HG02852 (cell line): ENCODE data around the gene IFNL3.
"Not testable (repeated sequence)": the region's sequence is repeated elsewhere in the genome, so short reads cannot be mapped to it uniquely, and the experiment has no call there.

ENCODE experiments used
- ATAC-seq: cut with Tn5 transposase; IDR thresholded peaks from one replicate; pipeline ENCODE4 v1.9.1; 2021; ENCODE audit warnings: mild to moderate bottlenecking, moderate library complexity; ENCODE audit not compliant: unreplicated experiment

Gene IFNL3

DNA sequence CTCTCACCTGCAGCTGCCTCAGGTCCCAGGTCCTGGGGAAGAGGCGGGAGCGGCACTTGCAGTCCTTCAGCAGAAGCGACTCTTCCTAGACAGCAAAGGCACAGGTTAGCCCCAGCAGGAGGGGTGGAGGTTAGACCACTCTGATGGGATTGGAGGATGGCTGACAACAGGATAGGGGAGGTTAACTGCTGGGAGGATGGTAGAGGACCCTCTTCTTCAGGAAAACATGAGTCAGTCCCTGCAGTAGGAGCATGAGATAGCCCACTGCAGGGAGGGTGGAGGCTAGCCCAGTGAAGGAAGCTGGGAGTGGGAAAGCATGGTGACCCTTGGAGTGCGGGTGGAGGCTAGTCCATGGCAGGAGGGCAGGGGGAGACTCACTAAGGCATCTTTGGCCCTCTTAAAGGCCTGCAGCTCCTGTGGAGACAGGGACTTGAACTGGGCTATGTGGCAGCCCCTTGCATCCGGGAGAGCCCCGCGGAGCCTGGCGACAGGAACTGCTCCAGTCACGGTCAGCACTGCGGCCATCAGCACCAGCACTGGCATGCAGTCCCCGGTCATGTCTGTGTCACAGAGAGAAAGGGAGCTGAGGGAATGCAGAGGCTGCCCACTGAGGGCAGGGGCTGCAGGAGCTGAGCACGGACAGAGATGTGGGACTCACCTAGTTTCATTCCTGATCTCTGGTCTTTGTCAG is at the start of gene IFNL3:
Gene IFNL3, minus strand, starts transcription at position 597 of the 691 bp plus-strand sequence. Its CDS starts 39 bp downstream, at position 558.
- ATAC-seq, result not testable (repeated sequence)

DNA sequence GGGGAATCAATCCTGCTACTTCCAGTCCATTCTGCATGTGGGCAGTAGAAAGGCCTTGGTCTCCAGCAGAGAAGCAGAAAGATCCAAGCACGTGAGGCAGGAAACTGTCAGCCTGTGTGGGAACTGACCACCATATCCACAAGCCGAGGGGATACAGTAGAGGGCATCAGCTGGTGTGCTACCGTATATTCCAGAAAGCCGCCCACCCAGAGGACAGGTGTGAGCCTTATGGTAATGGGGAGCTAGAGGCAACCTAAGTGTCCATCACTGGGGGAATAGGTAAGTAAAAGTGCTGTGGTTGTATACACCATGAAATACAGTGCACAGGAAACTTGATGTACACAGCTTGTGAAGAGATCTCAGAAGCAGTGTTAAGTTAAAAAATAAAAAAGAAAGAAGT is 48.6 kb upstream of the IFNL3 start:
- ATAC-seq, result no peak

DNA sequence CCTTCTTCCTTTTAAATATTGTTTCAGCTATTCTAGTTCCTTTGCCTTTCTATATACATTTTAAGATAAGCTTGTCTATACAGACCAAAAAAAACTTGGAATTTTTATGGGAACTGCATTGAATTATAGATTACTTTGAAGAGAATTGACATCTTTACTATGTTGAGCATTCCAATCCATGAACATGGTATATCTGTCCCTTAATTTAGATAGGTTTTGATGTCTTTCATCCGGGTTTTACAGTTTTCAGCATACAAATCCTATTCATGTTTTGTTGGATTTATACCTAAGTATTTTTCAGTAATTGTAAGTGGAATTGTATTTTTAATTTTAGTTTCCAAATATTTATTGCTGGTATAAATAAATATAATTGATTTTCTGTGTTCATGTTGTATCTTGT is 39.2 kb upstream of the IFNL3 start:
- ATAC-seq, result no peak

DNA sequence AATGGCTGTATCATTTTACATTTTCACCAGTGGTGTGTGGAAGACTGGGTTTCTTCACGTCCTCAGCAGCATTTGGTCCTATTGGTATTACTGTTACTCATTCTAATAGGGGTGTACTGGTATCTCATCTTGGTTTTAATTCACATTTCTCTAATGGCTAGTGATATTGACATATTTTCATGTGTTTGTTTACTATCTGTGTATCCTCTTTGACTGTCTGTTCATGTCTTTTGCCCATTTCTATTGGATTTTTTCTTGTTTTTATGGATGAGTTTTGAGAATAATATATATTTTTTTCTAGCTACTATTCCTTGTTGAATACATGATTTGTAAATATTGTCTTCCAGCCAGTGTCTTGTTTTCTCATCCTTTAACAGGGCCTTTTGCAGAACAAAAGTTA is 37.2 kb upstream of the IFNL3 start:
- ATAC-seq, result no peak

DNA sequence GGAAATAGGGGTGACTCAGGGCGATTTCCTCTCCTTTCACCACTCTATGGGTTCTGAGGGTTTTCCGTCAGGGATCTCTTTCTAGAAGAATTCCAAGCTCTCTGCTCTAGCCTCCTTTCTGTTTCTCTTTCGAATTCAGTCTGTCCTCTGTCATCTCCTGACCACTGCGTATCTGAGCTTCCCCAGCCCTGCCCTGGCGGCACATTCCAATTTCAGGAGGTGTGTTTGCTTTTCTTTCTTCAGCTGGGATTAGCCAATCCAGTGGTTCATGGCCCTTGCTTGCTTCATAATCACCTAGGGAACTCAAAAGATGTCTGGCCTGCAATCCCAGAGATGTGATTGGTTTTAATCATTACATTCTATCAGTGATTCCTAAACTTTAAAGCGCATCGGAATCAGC is 32.8 kb upstream of the IFNL3 start:
- no peak for ATAC-seq

DNA sequence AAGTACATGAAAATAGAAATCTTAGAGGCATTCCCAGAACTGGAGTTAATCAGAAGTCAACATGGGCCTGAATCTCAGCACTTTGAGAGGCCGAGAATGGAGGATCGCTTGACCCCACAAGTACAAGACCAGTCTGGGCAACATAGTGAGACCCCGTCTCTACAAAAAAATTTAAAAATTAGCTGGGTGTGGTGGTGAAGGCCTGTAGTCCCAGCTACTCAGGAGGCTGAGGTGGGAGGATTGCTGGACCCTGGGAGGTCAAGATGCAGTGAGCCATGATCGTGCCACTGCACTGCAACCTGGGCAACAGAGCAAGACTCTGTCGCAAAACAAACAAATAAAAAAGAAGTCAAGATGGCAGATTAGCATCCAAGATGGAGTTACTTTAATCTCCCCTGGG is 31.9 kb upstream of the IFNL3 start:
- ATAC-seq, result no peak

DNA sequence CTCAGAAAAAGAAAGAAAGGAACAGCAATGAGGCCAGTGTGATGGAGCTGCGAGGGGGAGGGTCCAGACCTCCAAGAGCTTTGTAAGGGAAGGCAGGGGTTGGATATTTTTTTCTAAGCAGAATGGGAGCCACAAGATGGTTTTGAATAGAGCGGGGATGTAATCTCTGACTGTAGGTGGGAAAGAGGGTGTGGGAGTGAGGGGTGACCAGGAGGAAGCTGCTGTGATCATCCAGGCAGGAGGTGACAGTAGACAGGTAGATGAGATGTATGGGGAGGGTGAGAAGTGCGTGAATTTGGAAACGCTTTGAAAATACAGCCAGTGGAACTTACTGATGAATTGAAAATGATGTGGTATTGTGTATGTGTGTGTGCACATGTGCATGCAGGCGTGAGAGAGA is 30.8 kb upstream of the IFNL3 start:
- no peak for ATAC-seq

DNA sequence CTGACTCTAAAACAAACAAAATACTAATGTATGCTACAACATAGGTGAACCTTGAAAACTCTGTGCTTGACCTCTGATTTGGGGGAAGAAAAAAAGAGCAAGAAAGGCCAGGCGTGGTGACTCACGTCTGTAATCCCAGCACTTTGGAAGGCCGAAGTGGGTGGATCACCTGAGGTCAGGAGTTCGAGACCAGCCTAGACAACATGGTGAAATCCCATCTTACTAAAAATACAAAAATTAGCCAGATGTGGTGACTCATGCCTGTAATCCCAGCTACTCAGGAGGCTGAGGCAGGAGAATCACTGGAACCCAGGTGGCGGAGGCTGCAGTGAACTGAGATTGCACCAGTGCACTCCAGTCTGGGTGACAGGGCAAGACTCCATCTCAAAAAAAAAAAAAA is 29.1 kb upstream of the IFNL3 start:
- not testable (repeated sequence) for ATAC-seq

DNA sequence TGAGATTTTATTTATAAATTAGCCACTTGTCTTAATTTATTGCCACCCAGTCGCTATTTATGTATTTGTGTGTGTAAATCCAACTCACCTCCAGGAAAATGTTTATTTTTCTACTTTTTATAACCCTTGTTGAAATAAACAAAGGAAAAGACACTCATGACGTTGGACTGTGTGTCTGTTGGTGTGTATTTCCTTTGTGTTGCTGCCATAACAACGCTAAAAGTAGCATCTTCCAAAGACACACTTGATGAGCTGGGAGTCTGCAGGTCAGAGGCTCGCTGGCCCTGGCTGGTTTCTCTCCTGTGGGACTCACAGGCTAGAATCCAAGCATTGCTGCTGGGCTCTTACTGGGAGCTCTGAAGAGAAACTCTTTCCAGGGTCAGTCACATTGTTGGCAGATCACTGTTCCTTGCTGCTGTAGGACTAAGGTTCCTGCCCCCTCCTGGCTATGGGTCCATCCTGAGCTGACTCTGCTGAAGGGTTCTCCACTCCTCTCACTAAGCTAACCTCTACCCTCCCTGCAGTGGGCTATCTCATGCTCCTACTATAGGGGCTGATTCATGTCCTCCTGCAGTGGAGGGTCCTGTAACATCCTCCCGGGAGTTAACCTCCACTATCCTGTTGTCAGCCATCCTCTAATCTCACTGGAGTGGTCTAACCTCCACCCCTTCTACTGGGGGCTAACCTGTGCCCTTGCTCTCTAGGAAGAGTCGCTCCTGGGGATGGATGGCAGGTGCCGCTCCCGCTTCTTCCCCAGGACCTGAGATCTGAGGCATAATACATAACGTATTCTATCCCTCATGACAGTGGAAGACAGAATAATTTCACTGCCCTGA is 25.4 kb upstream of the IFNL3 start:
- no peak for ATAC-seq

DNA sequence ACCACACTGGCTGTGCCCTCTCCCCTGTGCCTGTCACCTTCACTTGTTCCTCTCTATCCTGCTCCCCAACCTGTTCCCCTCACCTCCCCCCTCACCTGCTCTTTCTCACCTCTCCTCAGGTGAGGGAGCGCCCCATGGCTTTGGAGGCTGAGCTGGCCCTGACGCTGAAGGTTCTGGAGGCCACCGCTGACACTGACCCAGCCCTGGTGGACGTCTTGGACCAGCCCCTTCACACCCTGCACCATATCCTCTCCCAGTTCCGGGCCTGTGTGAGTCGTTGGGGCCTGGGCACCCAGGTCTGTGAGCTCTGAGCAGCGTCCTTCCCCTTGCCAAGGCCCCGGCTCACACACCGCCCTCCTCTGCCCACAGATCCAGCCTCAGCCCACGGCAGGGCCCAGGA is 24.6 kb upstream of the IFNL3 start:
- ATAC-seq, result not testable (repeated sequence)

DNA sequence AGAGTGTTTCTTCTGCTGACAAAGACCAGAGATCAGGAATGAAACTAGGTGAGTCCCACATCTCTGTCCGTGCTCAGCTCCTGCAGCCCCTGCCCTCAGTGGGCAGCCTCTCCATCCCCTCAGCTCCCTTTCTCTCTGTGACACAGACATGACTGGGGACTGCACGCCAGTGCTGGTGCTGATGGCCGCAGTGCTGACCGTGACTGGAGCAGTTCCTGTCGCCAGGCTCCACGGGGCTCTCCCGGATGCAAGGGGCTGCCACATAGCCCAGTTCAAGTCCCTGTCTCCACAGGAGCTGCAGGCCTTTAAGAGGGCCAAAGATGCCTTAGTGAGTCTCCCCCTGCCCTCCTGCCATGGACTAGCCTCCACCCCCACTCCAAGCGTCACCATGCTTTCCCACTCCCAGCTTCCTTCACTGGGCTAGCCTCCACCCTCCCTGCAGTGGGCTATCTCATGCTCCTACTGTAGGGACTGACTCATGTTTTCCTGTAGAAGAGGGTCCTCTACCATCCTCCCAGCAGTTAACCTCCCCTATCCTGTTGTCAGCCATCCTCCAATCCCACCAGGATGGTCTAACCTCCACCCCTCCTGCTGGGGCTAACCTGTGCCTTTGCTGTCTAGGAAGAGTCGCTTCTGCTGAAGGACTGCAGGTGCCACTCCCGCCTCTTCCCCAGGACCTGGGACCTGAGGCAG is 23.9 kb upstream of the IFNL3 start:
- ATAC-seq, result not testable (repeated sequence)

DNA sequence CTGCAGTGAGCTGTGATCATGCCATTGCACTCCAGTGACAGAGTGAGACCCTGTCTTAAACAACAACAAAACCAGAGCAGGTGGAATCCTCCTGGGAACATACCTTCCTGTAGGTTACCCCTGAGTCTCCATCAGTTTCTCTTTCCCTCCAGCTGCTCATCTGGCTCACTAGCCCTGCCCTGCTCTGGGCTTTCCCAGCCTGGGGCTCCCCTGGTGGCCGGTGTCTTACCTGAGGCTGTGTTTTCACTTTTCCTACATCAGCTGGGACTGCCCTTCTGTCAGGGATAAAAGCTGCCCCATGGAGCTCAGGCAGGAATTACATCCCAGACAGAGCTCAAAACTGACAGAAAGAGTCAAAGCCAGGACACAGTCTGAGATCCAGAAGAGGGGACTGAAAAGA is 23.3 kb upstream of the IFNL3 start, which contains the start of gene IFNL2:
Gene IFNL2, plus strand, starts transcription at position 312 of the 400 bp plus-strand sequence. CDS start 173 bp downstream, outside the sequence.
- ATAC-seq, result not testable (repeated sequence)

DNA sequence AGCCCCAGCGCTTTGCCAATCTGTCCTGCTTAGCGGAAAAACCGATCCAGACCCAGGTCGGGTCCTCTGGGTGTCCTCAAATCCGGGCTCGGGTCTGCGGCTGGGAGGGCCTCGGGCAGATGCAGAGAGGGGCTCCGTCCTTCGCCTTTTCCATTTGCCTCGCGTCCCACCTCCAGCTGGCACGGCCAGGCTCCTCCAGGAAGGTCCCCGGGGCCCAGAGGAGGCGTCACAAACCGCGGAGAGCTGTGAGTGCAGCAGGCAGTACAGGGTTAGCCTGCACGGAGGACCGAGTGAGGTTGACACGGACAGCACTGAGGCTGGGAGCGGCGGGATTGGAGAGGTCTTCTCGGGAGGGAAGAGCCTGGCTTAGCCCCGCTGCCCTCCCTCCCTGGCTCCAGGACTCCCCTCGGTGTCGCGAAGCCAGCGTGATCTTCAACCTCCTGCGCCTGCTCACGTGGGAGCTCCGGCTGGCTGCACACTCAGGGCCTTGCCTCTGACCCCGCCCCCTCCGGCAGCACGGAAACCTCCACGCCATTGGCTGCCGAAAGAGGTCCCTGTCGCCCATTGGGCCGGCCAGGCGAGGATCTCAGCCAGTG is 20.6 kb upstream of the IFNL3 start:
- no peak for ATAC-seq

DNA sequence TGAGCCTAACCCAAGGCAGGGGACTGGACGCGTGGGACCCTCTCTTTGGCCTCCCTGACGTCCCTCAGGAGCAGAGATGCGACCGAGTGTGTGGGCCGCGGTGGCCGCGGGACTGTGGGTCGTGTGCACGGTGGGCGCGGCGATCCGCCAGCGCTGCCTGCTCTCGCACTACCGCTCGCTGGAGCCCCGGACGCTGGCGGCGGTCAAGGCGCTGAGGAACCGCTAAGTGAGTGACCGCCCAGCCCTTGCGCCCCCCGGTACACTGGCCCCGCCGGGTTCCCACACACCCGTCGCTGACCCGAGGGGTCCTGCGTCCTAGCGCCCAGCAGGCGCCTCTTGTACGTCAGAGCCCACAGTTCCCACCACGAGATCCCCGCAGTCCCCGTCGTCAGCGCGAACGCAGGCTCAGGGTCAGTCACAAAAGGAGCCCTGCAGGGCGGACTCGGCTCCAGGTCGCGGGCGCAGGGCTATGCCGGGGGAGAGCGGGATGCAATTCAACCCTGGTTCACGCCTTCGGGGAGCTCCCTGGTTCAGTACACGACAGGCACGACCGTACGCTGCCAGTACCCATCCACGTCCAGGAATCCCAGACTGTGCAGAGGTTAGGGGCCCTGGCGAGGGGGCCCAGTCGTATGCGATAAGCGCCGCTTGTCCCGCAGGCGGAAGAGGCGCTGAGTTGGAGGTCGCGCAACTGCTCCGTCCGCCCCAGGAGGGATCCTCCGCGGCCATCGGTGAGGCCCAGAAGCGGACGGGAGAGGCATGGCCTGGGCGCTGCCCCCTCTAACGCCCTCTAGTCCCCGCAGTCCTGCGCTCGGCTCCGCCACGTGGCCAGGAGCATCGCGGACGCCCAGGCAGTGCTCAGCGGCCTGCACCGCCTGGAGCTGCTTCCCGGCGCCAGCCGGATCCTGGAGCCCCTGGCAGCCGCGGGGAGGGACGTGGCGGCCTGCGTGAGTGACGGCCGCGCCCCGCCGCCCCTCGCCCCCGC is 19.8 kb upstream of the IFNL3 start:
- no peak for ATAC-seq

DNA sequence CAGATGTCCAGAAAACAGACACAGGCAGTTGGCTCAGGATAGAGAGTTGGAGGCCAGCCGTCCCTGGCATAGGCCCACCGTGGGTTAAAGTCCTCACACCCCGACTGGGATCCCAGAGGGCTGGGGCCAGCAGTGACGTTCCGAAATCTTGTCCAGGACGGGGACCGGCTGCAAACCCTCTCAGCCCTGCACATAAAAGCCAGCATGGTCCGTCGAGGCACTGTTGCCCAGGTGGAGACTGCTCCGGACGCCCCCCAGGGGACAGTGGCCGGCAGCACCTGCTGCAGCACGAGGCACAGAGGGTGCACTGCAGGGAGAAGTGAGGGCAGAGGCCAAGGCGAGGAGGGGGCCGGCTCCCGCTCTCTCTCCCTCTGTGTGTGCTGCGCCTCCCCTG is 19.1 kb upstream of the IFNL3 start:
- no peak for ATAC-seq

DNA sequence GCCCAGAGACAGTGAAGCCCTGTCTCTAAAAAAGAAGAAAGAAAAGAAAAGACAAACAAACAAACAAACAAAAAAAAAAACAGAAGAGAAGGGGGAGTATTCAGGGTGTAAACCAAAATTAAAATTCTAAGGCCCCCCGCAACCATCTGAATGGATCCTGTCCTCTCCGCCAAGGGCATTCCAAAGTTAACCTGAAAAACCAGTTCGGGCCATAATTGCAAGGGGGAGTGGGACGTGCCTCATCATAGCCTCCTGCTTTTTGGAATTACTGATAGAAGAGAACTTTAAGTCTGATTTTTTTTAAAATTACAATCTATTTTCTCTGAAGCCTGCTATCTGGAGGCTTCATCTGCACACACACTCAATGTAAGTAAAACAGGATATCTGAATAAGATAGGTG is 17.7 kb upstream of the IFNL3 start:
- no peak for ATAC-seq

DNA sequence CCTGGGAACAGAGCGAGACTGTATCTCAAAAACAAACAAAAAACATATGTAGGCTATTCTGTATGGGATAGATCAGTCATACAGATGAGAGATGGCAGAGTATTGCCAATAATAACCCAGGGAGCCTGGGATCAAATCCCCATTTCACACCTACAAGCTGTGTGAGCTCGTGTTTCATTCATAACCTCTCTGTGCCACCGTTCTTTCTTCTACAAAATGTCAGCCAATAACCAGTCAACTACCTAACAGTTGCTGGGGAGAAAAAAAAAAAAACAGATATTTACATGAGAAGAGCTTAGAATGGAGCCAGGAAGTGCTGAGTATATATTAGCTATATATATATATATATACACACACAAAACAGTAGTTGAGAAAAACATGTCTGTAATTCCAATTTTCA is 16.9 kb upstream of the IFNL3 start:
- no peak for ATAC-seq

DNA sequence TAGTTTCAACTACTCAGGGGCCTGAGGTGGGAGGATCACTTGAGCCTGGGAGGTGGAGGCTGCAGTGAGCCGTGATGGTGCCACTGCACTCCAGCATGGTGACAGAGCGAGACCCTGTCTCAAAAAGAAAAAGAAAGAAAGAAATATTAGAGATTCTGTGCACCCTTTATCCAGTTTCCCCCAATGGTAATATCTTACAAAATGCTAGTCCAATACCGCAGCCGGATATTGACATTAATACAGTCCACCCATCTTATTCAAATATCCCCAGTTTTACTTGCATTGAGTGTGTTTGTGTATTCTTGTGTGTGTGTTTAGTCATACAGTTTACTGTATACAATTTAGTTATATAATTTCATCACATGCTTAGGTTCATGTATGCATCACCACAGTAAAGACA is 12.4 kb upstream of the IFNL3 start:
- no peak for ATAC-seq

DNA sequence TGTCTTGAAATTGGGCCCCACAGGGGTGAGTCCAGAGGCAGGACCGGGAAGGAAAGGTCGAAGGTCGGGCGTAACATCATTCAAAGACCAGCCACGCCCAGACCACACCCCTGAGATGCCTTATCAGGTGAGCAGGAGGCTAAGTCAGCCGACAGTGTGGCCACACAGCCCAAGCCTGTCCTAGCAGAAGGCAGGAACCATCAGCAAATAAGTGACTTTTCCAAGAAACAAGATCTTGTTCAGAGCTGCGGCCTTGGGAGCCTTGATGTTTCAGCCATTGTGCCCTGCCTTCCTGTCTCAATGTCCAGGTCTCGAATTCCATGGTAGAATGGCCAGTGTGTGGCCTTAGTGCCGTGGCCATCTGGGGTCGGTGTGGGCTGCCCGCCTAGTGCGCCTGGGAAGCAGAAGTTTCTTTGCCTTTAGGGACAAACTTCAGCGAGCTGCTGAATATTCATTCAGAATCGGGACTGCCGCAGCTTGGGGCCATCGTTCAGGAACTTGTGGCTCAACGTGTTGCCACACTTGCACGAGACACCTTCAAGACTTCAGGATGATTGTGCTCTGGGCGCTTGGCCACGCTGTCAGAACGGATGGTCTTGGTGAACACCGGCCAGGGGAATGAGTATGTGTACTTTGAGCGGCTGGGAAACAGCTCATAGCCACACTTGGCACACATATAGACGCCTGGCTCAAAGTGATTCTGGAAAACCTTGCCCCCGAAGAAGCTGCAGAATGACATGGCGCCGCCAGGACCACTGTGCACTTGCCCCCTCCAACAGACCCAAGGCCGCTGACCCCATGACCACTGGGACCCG is 9.9 kb upstream of the IFNL3 start:
- ATAC-seq, result no peak
